ENCODE results near the gene STEAP3. TPM values are rescaled to one million over a fixed set of nuclear protein-coding genes. Genes with fewer than 3 reads are reported as not detected.

STEAP3 gene
- total RNA-seq, 1 donor from 2014 or later, result 0.15 TPM

GRCh38 chr2:119197529-119198239 lies 25.9 kb upstream of the STEAP3 start:
- intact Hi-C loops (cut with micrococcal nuclease), result no loop called here

GRCh38 chr2:119198240-119198840 lies 25.3 kb upstream of the STEAP3 start:
- intact Hi-C loops (cut with micrococcal nuclease), result no loop called here

DNA sequence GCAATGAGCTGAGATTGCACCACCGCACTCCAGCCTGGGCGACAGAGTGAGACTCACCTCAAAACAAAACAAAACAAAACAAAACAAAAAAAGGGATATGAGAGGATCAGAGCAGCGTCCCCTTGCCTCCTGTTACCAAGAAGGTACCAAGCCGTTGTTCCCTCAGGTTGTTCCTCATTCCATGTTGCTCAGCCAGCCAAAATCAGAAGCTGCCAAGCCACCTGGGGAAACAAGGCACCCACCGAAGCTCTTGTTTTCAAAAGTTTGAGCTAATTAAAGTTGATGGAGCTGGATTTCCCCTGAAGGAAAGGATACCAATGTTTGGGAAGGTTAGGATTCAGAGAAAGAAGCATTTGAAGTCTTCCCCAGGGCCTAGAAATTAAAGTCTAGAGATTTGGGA lies 21.8 kb upstream of the STEAP3 start:
- intact Hi-C loops (cut with micrococcal nuclease), result no loop called here

GRCh38 chr2:119202610-119203310 lies 20.9 kb upstream of the STEAP3 start:
- intact Hi-C loops (cut with micrococcal nuclease), result no loop called here

DNA sequence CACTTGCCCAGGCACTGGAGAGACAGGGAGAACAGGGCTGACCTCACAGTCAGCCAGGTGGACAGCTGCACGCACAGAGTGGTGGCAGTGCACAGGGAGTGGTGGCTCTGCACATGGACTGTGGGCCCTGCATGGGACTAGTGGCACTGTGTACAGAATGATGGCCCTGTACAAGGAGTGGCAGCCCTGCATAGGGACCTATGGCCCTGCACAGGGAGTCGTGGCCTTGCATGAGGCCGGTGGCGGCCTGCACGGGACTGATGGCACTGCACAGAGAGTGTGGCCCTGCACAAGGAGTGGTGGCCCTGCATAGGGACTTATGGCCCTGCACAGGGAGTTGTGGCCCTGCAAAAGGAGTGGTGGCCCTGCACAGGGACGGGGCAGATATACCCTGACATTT lies 19.1 kb upstream of the STEAP3 start:
- intact Hi-C loops (cut with micrococcal nuclease), result no loop called here

GRCh38 chr2:119205001-119205706 lies 18.5 kb upstream of the STEAP3 start:
- intact Hi-C loops (cut with micrococcal nuclease), result no loop called here

DNA sequence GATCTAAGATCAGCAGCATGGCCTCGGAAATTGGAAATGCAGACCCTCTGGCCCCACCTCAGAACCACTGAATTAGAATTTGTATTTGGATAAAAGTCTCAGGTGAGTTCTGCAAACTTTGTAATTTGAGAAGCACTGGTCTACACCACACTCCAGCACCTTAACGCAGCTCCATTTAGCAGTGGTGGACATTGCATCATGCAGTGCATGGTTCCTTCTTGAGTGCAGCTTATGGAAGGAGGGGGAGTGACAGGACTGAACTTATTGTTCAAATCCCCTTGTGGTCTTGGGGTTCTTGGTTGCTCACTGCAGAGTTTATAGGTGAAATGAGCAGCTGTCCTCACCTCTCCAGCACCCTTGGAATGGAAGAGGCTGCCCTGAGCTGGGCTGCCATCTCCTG lies 17.4 kb upstream of the STEAP3 start:
- intact Hi-C loops (cut with micrococcal nuclease), result no loop called here

- intact Hi-C loops (cut with micrococcal nuclease), result no loop called here
Measured at GRCh38 chr2:119207447-119207846, 16.2 kb upstream of the STEAP3 start.

GRCh38 chr2:119208791-119209203 lies 14.8 kb upstream of the STEAP3 start:
- intact Hi-C loops (cut with micrococcal nuclease), result no loop called here

DNA sequence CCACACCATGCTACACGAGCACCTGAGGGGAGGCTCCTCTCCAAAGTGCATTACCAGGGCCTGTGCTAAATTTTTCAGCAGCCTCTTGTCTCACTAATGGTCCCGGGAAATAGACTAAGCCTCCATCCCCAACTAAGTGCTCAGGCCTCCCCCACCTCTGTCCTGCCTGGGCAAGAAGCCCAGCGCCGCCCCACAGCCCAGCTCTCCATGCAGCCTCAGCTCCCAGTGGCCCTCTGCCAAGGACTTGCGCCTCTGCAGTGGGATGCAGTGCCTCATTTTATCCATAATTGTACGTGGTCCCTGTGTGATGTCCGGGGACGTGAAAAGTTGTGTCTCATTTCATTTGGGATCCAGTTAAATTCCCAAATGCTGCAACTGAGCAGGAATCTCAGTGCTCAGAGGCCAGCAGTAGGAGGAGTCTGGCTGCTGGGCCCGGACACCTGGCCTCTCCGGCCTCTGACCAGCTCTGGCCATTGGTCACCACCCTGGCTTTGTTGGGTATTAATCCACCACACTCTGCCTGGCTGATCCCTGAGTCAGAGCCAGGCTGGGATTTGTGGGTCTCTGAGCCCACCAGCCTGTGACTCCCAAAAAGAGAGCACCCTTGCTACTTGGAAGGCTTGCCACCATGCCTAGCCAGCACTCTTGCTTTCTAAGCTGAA lies 11.4 kb upstream of the STEAP3 start:
- intact Hi-C loops (cut with micrococcal nuclease), result no loop called here

DNA sequence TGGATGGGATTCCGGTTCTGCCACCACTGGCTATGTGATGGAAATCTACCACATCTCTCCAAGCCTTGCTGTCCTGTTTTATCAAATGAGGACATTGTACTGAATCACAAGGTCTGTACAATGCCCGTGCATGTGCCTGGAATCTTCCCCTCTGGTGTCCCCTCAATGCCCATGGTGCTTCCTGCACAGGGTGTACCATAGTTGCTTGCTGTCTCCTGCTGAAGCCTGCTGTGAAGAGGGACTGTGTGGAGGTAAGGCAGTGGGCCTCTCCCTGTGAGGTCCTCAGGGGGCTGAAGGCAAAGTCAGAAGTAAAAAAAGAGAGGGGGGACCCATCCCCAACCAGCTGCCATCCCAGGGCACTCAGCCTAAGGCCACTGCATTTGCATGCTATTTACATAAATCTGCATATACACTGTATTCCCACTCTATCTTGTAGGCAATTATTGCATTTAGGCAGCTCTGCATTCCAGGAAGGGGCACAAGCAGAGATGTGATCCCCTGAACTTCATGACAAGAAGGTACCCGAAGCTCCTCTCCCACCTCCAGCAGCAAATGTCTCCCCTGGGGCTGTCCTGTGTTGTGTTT lies 9.1 kb upstream of the STEAP3 start:
- intact Hi-C loops (cut with micrococcal nuclease), result no loop called here

DNA sequence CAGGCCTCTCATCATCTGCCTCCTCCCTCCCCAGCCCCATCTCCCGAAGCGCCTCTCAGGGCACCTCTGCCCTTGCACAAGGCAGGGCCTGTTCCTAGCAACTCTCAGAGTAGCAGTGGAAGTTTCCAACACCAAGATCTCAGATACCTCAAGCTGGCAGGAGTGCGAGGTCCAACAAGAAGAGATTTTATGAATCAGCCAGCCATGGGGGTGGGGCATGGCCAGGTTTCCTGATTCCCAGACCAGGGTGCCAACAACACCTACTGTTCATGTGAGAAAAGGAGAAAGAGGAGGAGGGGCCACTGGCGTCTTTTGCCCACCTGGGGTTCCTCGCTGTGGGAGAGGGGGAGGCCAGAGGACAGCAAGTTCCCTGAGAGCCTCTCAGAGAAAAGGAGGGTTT lies 6.6 kb upstream of the STEAP3 start:
- intact Hi-C loops (cut with micrococcal nuclease), result no loop called here

GRCh38 chr2:119218478-119219064 lies 5.1 kb upstream of the STEAP3 start:
- intact Hi-C loops (cut with micrococcal nuclease), result no loop called here

GRCh38 chr2:119219873-119220272 lies 3.8 kb upstream of the STEAP3 start:
- intact Hi-C loops (cut with micrococcal nuclease), result no loop called here

GRCh38 chr2:119220720-119221301 lies 2.8 kb upstream of the STEAP3 start:
- intact Hi-C loops (cut with micrococcal nuclease), result no loop called here

DNA sequence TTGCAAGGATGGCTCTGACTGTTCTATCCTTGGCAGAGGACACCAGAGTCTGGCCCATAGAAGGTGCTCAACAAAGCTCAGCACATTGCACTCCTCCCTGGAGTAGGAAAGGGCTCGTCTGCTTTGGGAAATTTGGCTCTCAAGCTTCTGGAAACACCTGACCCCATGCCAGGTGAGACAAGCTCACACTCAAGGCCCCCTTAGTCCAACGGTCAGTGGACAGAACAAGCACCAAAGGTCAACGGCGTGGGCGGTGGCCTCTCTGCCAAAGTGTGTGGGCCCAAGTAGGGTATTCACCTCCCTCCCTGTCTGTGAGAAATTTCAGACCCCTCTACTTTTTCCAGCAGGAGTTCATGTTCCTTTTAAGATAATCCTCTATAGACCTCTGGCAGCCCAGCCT lies 2.0 kb upstream of the STEAP3 start:
- intact Hi-C loops (cut with micrococcal nuclease), result no loop called here

GRCh38 chr2:119222213-119222612 lies 1.4 kb upstream of the STEAP3 start:
- intact Hi-C loops (cut with micrococcal nuclease), result no loop called here

DNA sequence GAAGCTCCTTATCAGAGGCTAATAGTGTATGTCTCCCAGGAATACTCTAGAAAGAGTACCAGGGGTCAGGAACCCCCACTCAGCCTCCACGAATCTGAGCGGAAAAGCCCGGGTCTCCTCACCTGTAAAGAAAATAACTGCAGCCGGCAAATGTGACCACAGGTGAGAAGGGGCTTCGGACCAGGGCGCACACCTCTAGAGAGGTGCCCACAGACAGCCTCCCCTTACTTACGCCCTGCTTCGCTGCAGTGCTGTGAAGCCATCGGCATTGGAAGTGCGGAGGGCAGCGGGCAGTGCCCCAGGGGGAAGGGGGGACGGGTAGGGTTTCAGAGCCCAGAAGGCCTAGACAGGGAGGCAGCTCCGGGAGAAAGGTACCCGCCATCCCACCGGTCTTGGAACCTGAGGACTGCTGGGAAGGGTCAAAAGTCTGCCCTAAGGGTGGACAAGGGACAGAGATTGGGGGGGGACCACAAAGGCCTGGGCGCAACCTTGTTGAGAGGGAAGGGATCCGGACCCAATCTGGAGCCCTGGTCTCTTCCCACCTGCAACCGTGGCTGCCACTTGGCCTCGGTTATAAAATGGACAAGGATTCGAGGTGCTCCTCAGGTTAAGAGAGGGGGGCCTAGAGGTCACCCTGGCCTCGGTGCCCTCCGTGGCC lies 642 bp upstream of the STEAP3 start:
- intact Hi-C loops (cut with micrococcal nuclease), result no loop called here

GRCh38 chr2:119224391-119225104 lies 914 bp downstream of the STEAP3 start:
- intact Hi-C loops (cut with micrococcal nuclease), result no loop called here

Data from T-helper 1 cell treated with Interleukin-12 subunit alpha and Interleukin-12 subunit beta and Interleukin-4 antibody, amounts not matched to agents 30 ng/mL and 1 ng/mL, for 36 hours (primary cell).